DLD1 (cell line): ENCODE measurements around the gene LYPD8.

Experiments
- in situ Hi-C: cut with HindIII; loops from 2 replicates; pipeline ENCODE4 v1.10.0; 2017; ENCODE audit warnings: low sequenced_read_pairs

Gene LYPD8

GRCh38 chr1:248702714-248703113, 52.8 kb downstream of the LYPD8 start, which contains the start of gene OR14I1:
TSS of gene OR14I1 (minus strand) at chr1:248702766.
- in situ Hi-C loops, result no loop called here

- in situ Hi-C loops, result no loop called here
Observed at GRCh38 chr1:248699099-248699498, 56.5 kb downstream of the LYPD8 start.

- in situ Hi-C loops, result no loop called here
Observed at GRCh38 chr1:248697907-248698306, 57.7 kb downstream of the LYPD8 start.

- in situ Hi-C loops, result no loop called here
Observed at GRCh38 chr1:248696774-248697173, 58.8 kb downstream of the LYPD8 start.

- in situ Hi-C loops, result no loop called here
Observed at GRCh38 chr1:248696261-248696660, 59.3 kb downstream of the LYPD8 start.

- in situ Hi-C loops, result no loop called here
Observed at GRCh38 chr1:248695451-248696132, 60.0 kb downstream of the LYPD8 start.

GRCh38 chr1:248691567-248692155, 63.9 kb downstream of the LYPD8 start:
- in situ Hi-C loops, result no loop called here
